Germinal center (tissue), 1 donor: Measurements from ENCODE around the gene KYAT1.
"Not testable (repeated sequence)": the region's sequence is repeated elsewhere in the genome, so short reads cannot be mapped to it uniquely, and the experiment has no call there.

Source experiments
- DNase-seq: peaks from one replicate; pipeline ENCODE4 v3.0.0; 2012; ENCODE audit warnings: mixed read lengths, low spot score

The KYAT1 gene

GRCh38 chr9:128885376-128885775 is 3.6 kb upstream of the KYAT1 start:
- no peak for DNase-seq

GRCh38 chr9:128884164-128884563 is 2.4 kb upstream of the KYAT1 start:
- no peak for DNase-seq

GRCh38 chr9:128882677-128883603 is 1.2 kb upstream of the KYAT1 start:
- DNase-seq, result peak; percentile 33

- no peak for DNase-seq
Measured at GRCh38 chr9:128877852-128878251, 3.9 kb downstream of the KYAT1 start.

- not testable (repeated sequence) for DNase-seq
Measured at GRCh38 chr9:128870941-128871265, 10.8 kb downstream of the KYAT1 start.

GRCh38 chr9:128870128-128870940 is 11.4 kb downstream of the KYAT1 start:
- no peak for DNase-seq

GRCh38 chr9:128863647-128864046 is 18.1 kb downstream of the KYAT1 start:
- peak; percentile 84 for DNase-seq

GRCh38 chr9:128862401-128862851 is 19.3 kb downstream of the KYAT1 start:
- no peak for DNase-seq

- no peak for DNase-seq
Measured at GRCh38 chr9:128861501-128861900, 20.2 kb downstream of the KYAT1 start.

- DNase-seq, result no peak
Measured at GRCh38 chr9:128860937-128861336, 20.8 kb downstream of the KYAT1 start.

GRCh38 chr9:128858476-128858875 is 23.3 kb downstream of the KYAT1 start:
- not testable (repeated sequence) for DNase-seq

- not testable (repeated sequence) for DNase-seq
Measured at GRCh38 chr9:128854454-128854853, 27.3 kb downstream of the KYAT1 start.

- not testable (repeated sequence) for DNase-seq
Measured at GRCh38 chr9:128852646-128853045, 29.1 kb downstream of the KYAT1 start.

- DNase-seq, result not testable (repeated sequence)
Measured at GRCh38 chr9:128851779-128852600, 29.8 kb downstream of the KYAT1 start.

GRCh38 chr9:128851024-128851423 is 30.7 kb downstream of the KYAT1 start:
- DNase-seq, result not testable (repeated sequence)

GRCh38 chr9:128847803-128848202 is 33.9 kb downstream of the KYAT1 start:
- no peak for DNase-seq

GRCh38 chr9:128846680-128847030 is 35.1 kb downstream of the KYAT1 start:
- DNase-seq, result no peak

GRCh38 chr9:128845186-128845931 is 36.4 kb downstream of the KYAT1 start:
- DNase-seq, result no peak

- not testable (repeated sequence) for DNase-seq
Measured at GRCh38 chr9:128843171-128843570, 38.6 kb downstream of the KYAT1 start.

- DNase-seq, result no peak
Measured at GRCh38 chr9:128841694-128842492, 39.9 kb downstream of the KYAT1 start.

GRCh38 chr9:128840524-128840923 is 41.2 kb downstream of the KYAT1 start:
- no peak for DNase-seq
